ENCODE data around the gene STUM.

Gene STUM

GRCh38 chr1:226656201-226656600 is 107.6 kb downstream of the STUM start:
- DNase-seq = no peak

GRCh38 chr1:226656601-226657277 is 108.2 kb downstream of the STUM start:
- DNase-seq = no peak

- DNase-seq = peak; percentile 68
Observed at GRCh38 chr1:226657895-226658545, 109.5 kb downstream of the STUM start.

- DNase-seq = no peak
Observed at GRCh38 chr1:226658546-226659125, 110.1 kb downstream of the STUM start.

All from right forelimb (tissue), 1 donor.